HCT116 (cell line): ENCODE measurements around the gene CLIC6. TPM values are rescaled to one million over a fixed set of nuclear protein-coding genes. Genes with fewer than 3 reads are reported as not detected.

Experiments used
- ATAC-seq: fragments of 200-7000 bp; cut with Tn5 transposase; 2 replicates; pipeline ENCODE4 v1.9.1; 2020; ENCODE audit warnings: mild to moderate bottlenecking, moderate library complexity
- BruUV-seq: library from RNA; stranded (reverse); fragments of 400-500 nt; replicated peaks from 2 replicates; lab custom pipeline; 2021; lab: Mats Ljungman, UMichigan
- CTCF ChIA-PET: fragments of 300-600 bp; sonication (Branson Sonifier 250); formaldehyde crosslinking; loops from one replicate; lab custom pipeline; 2021; ENCODE audit warnings: antibody characterized with exemption; lab: Charles Lee
- POLR2A ChIA-PET: fragments of 300-600, 350-600 bp; sonication (Branson Sonifier 250); formaldehyde crosslinking; loops from one replicate; lab custom pipeline; 2021; ENCODE audit warnings: antibody characterized with exemption; lab: Charles Lee
- RAD21 ChIA-PET, 2 experiments: fragments of 300-600 bp; sonication (Branson Sonifier 250); formaldehyde crosslinking; loops; one replicate each; lab custom pipeline; 2023; ENCODE audit warnings: low total read pairs in 2 of 2; ENCODE audit not compliant: uncharacterized antibody in 2 of 2, unreplicated experiment in 2 of 2, low non-redundant PET in 1 of 2; lab: Charles Lee
- DNase-seq: peaks from one replicate; pipeline ENCODE4 v3.0.0-alpha.2; 2010; ENCODE audit warnings: low read depth, low spot score
- H2AFZ ChIP-seq: fragments of 200-600 bp; shearing (Covaris generic), sonication (generic); 2 replicates; pipeline ENCODE4 v1.6.1; 2017; ENCODE audit warnings: low read depth, mixed run types, mixed read lengths, antibody characterized with exemption, low read length; ENCODE audit not compliant: poor library complexity, severe bottlenecking
- H3K27ac ChIP-seq: 2 replicates; pipeline ENCODE4 v1.5.1; 2012; ENCODE audit warnings: low read depth, low read length
- H3K27me3 ChIP-seq: fragments of 200-600 bp; sonication (generic); 2 replicates; pipeline ENCODE4 v1.6.1; 2016; ENCODE audit warnings: mixed run types, low read length, mixed read lengths; ENCODE audit not compliant: insufficient read depth
- H3K36me3 ChIP-seq, 2 experiments: fragments of 200-500 bp in 1 of 2; fragments of 200-600 bp in 1 of 2; sonication (Bioruptor generic) in 1 of 2; sonication (generic) in 1 of 2; 2 replicates each; pipeline versions ENCODE4 v1.5.1 to v1.6.1; 2014 to 2016; ENCODE audit warnings: low read length in 2 of 2, inconsistent platforms in 1 of 2, mixed read lengths in 1 of 2, mixed run types in 1 of 2; ENCODE audit not compliant: insufficient read depth in 2 of 2, control insufficient read depth in 1 of 2
- H3K4me1 ChIP-seq, 2 experiments: fragments of 200-600 bp in 1 of 2; sonication (generic) in 1 of 2; 2 replicates each; pipeline versions ENCODE4 v1.5.1 to v1.6.1; 2012 to 2017; ENCODE audit warnings: low read length in 2 of 2, inconsistent platforms in 1 of 2, mild to moderate bottlenecking in 1 of 2, mixed read lengths in 1 of 2, mixed run types in 1 of 2, moderate library complexity in 1 of 2; ENCODE audit not compliant: insufficient read depth in 2 of 2, control insufficient read depth in 1 of 2
- H3K4me2 ChIP-seq: fragments of 200-600 bp; sonication (generic); 2 replicates; pipeline ENCODE4 v1.6.1; 2017; ENCODE audit warnings: mixed run types, low read length, mixed read lengths
- H3K4me3 ChIP-seq, 2 experiments: fragments of 200-600 bp in 1 of 2; sonication (generic) in 1 of 2; replicated peaks in 1 of 2; 2 replicates each; pipeline ENCODE4 v1.5.1; 2011 to 2016; ENCODE audit warnings: low read length in 2 of 2, control low read depth in 1 of 2, low read depth in 1 of 2, mild to moderate bottlenecking in 1 of 2, mixed read lengths in 1 of 2, mixed run types in 1 of 2
- H3K79me2 ChIP-seq: fragments of 200-600 bp; sonication (generic); 2 replicates; pipeline ENCODE4 v1.6.1; 2017; ENCODE audit warnings: mild to moderate bottlenecking, mixed run types, low read length, moderate library complexity, mixed read lengths; ENCODE audit not compliant: insufficient read depth
- H3K9ac ChIP-seq: fragments of 200-600 bp; sonication (generic); 2 replicates; pipeline ENCODE4 v1.6.1; 2016; ENCODE audit warnings: low read length, mixed read lengths
- H3K9me2 ChIP-seq: fragments of 200-600 bp; sonication (generic), shearing (Covaris generic); 2 replicates; pipeline ENCODE4 v1.6.1; 2017; ENCODE audit warnings: mixed run types, mild to moderate bottlenecking, moderate library complexity; ENCODE audit not compliant: insufficient read depth
- H3K9me3 ChIP-seq, 2 experiments: fragments of 200-500 bp in 1 of 2; fragments of 200-600 bp in 1 of 2; sonication (Bioruptor generic) in 1 of 2; sonication (generic) in 1 of 2; 2 replicates each; pipeline ENCODE4 v1.6.1; 2014 to 2017; ENCODE audit warnings: low read length in 2 of 2, mixed read lengths in 2 of 2, inconsistent platforms in 1 of 2, low read depth in 1 of 2, mild to moderate bottlenecking in 1 of 2, mixed run types in 1 of 2, moderate library complexity in 1 of 2; ENCODE audit not compliant: control insufficient read depth in 1 of 2, insufficient read depth in 1 of 2
- H4K20me1 ChIP-seq: fragments of 200-600 bp; sonication (generic), shearing (Covaris generic); 2 replicates; pipeline ENCODE4 v1.6.1; 2017; ENCODE audit warnings: mixed run types, mild to moderate bottlenecking, moderate library complexity; ENCODE audit not compliant: insufficient read depth
- EZH2 ChIP-seq: fragments of 200-600 bp; sonication (generic); IDR thresholded peaks from 2 replicates; pipeline ENCODE4 v1.6.1; 2017; ENCODE audit warnings: antibody characterized with exemption, mixed run types
- intact Hi-C: fragments of 100-400 bp; cut with micrococcal nuclease; formaldehyde crosslinking; loops from 2 replicates; pipeline ENCODE4 v1.10.0; 2022
- total RNA-seq: library from RNA; stranded (reverse); gene quantifications from one replicate; pipeline ENCODE4 v1.2.1, GENCODE V29; 2021; ENCODE audit not compliant: unreplicated experiment
- TF ChIP-seq, protein P1 (sequence below): IDR thresholded peaks from 2 replicates; pipeline ENCODE4 v1.6.1; 2012; ENCODE audit warnings: low read depth

CLIC6 gene
- total RNA-seq, 1 experiment from 2014 or later: 0.05 TPM

DNA sequence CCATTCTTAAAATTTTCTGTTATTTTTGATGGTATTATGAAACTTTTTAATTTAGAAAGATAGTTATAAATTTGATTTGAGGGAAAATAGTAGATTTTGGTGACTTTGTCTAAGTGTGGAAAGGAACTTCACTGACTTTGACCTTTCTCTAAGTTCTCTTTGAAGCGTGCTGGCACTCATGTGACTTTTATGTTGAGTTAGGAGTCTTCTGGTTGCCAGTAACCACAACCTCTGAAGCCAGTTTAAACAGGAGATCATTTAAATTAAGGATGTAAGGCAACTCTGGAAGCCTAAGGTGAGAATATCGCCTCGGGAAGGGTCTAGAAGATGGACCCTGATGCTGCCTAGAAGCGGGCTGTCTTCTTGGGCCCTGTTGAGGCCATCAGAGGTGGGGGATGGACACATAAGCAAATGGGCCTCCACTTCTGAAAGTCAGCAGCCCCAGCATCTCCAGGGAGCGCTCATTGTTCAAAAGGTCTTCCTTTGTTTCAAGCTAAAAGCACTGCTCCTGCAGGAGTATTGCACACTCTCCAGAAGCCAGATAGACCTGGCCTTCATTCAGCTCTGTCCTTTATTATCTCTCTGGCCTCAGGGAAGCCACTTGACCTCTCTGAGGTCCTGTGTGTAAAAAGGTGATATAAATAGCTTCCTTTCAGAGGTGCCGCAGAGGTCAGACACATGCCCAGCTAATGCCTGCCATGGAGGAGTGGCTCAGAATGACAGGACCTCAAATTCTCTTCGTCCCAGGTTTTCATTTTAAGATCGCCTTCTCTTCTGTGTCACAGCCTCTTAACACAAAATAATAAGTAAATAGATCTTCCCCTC lies 48.7 kb upstream of the CLIC6 start:
- CTCF ChIA-PET: no interaction called here
- H3K36me3 ChIP-seq: no peaks in the 10 kb centered on the region
- H3K79me2 ChIP-seq: no peaks in the 10 kb centered on the region
- H2AFZ ChIP-seq: no peak overlapping the region
- no peaks in the 10 kb centered on the region for H4K20me1 ChIP-seq
- ATAC-seq (no peak), DNase-seq (no peak)
- H3K9me2 ChIP-seq: no peaks in the 10 kb centered on the region
- TF ChIP-seq EZH2: no peak
- TF ChIP-seq, protein P1, sequence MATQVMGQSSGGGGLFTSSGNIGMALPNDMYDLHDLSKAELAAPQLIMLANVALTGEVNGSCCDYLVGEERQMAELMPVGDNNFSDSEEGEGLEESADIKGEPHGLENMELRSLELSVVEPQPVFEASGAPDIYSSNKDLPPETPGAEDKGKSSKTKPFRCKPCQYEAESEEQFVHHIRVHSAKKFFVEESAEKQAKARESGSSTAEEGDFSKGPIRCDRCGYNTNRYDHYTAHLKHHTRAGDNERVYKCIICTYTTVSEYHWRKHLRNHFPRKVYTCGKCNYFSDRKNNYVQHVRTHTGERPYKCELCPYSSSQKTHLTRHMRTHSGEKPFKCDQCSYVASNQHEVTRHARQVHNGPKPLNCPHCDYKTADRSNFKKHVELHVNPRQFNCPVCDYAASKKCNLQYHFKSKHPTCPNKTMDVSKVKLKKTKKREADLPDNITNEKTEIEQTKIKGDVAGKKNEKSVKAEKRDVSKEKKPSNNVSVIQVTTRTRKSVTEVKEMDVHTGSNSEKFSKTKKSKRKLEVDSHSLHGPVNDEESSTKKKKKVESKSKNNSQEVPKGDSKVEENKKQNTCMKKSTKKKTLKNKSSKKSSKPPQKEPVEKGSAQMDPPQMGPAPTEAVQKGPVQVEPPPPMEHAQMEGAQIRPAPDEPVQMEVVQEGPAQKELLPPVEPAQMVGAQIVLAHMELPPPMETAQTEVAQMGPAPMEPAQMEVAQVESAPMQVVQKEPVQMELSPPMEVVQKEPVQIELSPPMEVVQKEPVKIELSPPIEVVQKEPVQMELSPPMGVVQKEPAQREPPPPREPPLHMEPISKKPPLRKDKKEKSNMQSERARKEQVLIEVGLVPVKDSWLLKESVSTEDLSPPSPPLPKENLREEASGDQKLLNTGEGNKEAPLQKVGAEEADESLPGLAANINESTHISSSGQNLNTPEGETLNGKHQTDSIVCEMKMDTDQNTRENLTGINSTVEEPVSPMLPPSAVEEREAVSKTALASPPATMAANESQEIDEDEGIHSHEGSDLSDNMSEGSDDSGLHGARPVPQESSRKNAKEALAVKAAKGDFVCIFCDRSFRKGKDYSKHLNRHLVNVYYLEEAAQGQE: no peak
- BruUV-seq: no TSS peak
- no peak overlapping the region for H3K27ac ChIP-seq
- RAD21 ChIA-PET: no interaction called here
- no peaks in the 10 kb centered on the region for H3K9me3 ChIP-seq
- H3K4me1 ChIP-seq: peaks cover 0 to 5% of the 10 kb centered on the region in 2 experiments; a peak in 1 of 4 replicates
- H3K4me2 ChIP-seq: no peak overlapping the region
- intact Hi-C loops: loop anchor here (10.0 kb wide), 1 partner anchor 65 kb away; no protein-coding TSS in a partner anchor
- POLR2A ChIA-PET: no interaction called here
- H3K9ac ChIP-seq: no peak overlapping the region
- H3K4me3 ChIP-seq: no peak overlapping the region
- H3K27me3 ChIP-seq: no peaks in the 10 kb centered on the region
